HG02981 (cell line): Measurements from ENCODE around the gene RASSF8.
A peak's percentile ranks its signal among the peaks of the same experiment; 100 is the strongest.

Source experiments
- ATAC-seq: cut with Tn5 transposase; IDR thresholded peaks from one replicate; pipeline ENCODE4 v1.9.1; 2021; ENCODE audit warnings: mild to moderate bottlenecking, moderate library complexity; ENCODE audit not compliant: unreplicated experiment

The RASSF8 gene, protein sequence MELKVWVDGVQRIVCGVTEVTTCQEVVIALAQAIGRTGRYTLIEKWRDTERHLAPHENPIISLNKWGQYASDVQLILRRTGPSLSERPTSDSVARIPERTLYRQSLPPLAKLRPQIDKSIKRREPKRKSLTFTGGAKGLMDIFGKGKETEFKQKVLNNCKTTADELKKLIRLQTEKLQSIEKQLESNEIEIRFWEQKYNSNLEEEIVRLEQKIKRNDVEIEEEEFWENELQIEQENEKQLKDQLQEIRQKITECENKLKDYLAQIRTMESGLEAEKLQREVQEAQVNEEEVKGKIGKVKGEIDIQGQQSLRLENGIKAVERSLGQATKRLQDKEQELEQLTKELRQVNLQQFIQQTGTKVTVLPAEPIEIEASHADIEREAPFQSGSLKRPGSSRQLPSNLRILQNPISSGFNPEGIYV

DNA sequence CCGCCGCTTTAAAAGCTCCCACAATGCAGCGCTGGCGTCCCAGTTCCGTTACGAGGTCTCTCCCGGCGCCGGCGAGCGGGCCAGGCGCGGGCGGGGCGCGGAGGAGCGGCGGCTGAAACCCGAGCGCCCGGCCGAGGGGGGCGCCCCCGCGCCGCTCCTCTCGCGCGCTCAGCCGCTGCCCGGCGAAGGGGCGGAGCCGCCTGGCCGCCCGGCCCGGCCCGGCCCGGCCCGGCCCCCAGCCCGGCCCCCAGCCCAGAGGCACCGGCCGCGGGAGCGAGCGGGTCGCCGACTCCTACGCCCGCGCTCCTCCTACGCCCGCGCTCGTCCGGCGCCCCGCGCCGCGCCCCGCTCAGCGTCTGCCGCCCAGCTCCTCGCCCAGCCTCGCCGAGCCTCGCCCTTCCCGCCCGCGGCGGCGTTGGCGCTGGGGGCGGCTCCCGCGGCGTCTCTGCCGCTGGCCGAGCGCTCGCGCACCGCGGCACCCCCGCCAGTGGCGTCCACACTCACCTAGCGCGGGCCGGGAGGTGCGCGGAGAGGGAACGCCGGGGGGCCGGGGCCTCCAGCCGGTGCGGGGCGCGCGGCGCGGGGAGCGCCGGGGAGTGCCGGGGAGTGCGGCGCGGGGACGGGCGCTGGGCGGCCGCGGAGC is at the start of gene RASSF8:
RASSF8 (plus strand) TSS at position 255 of the 643 bp plus-strand sequence. CDS start 96,662 bp downstream, outside the sequence.
- ATAC-seq = peak; percentile 78

DNA sequence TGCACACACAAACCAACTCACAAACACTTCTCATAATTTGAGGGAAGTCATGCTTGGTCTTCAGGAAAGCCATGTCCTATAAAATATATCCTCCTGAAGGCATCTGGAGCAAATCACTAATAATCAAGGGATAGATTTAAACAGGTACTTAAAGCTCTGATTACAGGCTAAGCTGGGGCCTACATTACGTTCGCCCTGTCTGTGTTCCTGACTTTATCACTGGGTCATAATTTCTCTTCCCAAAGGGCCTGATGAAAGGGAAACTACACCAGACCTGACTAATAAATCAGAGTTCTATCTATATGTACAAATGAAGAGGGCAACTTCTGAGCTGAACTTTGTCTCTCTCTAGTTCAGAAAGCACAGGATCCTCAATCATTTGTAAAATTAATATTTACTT is 43.9 kb upstream of the RASSF8 start:
- no peak for ATAC-seq

DNA sequence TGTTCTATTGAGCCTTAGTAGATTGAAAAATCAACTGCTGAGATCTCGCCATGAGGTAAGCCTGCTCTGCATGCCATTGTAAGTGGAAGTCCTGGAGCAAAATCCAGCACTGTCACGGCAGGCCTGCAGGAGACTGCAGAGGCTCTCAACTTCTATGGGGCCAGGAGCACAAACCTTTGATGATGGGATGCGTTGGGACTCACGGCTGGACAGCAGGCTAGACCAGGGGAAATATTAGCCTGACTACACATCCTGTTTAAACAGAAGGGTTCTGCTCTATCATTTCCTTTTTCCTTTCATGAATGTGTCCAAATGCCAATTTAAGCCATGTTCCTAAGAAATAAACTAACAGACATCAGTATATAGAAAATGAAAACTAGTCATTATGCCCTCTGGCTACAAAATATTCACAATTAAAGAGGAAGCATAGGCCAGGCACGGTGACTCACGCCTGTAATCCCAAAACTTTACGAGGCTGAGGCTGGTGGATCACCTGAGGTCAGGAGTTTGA is 33.9 kb upstream of the RASSF8 start:
- no peak for ATAC-seq

DNA sequence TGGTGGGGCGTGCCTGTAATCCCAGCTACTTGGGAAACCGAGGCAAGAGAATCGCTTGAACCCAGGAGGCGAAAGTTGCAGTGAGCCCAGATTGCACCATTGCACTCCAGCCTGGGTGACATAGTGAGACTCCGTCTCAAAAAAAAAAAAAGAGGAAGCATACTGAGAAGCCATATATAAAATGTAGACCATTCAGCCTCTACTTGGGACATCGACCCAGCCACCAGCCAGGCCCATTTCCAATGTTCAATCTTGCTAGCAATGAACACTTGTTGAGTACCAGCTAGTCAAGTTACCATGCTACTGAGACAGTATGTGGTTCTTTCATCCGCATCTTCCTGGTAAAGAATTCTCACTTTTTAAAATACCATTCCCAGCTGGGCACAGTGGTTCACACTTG is 33.4 kb upstream of the RASSF8 start:
- ATAC-seq = no peak

DNA sequence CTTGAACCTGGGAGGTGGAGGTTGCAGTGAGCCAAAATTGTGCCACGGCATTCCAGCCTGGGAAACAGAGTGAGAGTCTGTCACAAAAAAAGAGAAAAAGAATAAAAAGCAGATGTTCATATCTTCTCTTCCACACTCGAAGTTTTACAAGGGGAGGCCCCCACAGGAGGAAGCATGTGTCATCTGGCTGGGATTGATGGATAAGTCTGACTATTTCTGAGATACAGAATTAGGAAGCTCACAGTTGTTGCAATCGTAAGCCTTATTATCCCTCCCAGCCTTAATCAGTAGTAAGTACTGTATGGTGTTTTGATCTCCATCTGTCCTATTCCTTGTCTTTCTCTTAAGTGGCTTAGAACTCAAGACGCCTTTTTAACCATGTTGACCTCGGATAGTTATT is 31.9 kb upstream of the RASSF8 start:
- ATAC-seq = no peak

DNA sequence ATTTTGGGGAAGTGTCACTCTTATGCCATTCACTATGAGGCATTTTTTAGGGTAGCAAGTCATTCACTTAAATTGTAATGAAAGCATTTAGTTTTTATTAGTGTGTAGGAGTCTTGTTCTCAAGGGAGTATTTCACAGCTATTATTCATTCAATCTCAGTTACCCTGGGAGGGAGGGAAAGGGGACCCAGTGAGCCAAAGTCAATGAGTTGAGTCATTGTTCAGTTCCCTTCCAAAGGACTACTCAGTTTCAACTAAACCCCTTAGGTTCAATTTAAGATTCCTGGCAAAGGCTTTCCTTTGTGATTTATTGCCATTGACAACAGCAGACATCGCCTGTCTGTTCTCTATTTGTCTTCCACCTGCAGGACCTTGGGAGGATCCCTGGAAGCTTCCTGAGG is 29.3 kb upstream of the RASSF8 start:
- ATAC-seq = no peak

DNA sequence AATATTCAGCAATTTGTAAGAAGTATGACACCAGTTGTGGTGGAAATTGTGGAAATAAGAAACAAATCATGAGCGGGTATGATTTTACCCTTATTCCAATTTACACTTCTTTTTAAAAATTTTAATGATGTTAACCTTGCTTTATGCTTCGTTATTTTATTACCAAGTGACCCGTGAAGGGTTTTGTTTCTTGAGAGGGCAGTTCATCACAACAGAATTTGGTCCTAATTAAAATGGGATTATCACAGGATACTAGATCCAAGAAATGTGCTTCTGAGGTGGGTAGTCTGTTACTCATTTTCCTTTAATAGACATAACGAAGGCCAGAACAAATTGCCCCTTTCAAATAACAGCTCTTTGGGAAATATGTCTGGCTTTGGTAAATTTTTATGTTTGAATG is 25.5 kb upstream of the RASSF8 start:
- no peak for ATAC-seq

DNA sequence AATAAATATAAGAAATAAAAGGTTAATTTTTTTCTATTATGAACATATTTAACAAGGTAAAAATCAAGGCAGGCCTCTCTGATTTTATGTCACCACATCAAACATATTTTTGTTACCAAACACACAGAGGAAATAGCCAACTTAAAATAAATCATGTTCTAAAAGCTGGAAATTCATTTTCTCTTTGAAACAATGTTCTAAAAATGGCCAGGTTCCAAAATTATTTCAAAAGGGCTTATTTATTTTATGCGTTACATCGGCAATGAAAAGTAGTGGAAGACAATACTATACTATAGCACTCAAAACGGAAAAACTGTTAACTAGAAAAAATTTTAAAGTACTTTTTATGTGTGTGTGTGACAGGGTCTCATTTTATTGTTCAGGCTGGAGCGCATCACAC is 24.0 kb upstream of the RASSF8 start:
- ATAC-seq = no peak

DNA sequence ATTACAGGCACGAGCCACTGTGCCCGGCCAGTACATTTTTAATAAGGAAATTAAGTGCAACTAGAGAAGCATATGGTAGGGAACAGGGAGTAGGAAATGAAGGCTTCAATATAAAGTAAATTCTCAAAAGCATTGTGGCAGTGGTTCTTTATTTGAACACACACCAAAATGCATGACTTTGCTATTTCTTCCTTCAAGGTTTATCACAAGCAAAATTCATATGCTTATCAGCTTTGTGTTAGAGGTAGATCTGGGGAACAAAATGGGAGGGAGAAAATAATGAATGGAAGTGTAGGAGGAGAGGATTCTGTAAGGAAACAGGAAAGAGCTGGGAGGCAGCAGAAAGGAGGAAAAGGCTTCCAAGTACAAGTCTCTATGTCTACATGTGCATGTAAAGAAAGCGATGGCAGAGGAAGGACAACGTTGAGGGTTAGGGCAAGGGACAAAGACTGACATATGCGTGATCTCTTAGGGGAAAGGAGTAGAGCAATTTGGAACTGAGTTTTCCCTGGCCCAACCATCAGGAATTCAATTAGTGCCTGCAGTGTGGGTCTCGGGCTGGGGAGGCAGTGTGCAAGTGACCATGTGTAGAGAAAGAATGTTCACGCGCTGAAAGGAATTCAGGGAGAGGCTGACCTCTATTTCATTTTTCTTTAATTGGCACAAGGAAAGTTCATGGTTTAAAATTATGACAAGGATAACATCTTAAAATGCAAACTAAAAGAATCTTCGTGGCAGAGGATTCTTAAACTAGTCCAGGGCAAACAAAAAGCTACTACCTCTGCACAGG is 22.9 kb upstream of the RASSF8 start:
- no peak for ATAC-seq

DNA sequence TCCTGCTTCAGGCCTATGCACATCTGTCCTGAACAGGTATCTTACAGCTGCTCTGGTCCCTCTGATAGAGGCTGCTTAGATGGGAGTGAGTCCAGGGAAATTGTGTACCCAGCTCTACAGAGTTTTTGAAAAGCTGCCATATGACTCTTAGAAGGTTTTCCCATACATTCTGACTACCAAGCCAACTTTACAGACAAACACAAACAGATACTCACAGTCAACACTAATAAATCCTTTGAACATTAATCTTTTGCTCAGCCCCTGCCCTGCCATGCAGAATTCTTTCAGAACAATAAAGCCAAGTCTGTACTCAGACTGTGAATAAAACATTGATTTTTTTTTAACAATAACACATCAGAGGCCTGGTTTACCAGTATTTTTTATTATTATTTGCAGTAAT is 21.4 kb upstream of the RASSF8 start:
- ATAC-seq = no peak

DNA sequence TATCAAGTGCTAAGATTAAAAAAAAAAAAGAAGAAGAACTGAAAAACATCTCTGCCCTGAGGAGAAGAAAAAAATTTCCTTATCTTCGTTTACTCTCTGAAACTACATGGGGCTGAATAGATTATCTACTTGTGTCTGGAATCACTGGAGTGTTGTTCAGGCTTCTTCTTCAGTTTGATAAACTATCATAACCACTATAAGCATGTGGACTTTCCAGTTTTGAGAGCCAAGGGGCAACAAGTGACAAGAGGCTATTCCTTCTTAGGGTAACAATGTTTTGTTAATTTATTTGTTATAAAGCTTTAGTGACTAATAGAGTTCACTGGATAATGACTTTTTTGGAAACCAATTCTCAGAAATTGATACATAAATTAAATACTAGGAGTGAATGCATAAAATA is 19.9 kb upstream of the RASSF8 start:
- ATAC-seq = no peak

DNA sequence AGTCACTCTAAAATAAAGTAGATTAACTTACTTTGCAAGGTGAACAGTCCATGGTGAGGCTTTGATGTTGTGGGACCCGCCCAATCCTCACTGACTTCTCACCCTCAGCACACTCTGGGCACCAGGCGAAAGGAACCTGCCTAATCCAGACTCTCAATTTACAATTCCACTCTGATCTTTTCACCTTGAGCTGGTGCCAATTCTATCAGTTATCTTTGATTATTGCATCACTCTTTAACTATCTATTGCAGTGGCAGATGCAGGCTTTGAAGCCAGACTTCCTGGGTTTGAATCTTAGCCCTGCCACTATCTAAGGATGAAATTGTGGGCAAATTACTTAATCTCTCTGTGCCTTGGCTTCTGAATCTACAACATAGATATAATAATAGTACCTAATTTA is 18.9 kb upstream of the RASSF8 start:
- ATAC-seq = no peak

DNA sequence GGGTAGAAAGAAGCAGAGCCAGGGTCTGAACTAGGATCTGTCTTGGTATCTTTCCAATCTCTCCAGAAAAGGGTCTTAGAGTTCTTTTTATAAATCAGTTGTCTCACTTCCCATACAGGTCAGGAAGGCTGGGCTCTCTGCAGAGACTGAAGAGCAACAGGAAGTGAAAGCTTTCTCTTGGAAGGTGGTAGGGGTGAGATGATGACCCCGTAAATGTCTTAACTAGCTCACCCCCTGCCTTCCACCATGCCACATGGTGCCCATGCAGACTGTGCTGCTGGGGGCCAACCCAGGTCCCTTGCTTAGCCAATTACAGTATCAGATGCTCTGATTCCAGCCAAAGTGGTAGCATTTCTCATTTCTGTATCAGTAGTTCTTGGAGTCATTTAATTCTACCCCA is 17.6 kb upstream of the RASSF8 start:
- ATAC-seq = no peak

DNA sequence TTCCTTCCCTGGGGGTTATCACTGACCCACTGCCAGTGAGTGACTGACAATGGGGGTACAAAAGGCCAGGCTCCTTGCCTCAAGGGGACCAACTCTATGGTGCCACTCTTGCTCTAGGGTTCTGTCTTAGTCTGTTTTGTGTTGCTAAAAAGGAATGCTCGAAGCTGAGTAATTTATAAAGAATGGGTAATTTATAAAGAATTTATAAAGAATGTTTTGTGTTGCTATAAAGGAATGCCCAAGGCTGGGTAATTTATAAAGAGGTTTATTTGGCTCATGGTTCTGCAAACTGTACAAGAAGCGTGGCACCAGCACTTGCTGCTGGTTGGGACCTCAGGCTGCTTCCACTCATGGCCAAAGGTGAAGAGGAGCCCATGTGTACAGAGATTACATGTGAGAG is 15.8 kb upstream of the RASSF8 start:
- ATAC-seq = no peak

DNA sequence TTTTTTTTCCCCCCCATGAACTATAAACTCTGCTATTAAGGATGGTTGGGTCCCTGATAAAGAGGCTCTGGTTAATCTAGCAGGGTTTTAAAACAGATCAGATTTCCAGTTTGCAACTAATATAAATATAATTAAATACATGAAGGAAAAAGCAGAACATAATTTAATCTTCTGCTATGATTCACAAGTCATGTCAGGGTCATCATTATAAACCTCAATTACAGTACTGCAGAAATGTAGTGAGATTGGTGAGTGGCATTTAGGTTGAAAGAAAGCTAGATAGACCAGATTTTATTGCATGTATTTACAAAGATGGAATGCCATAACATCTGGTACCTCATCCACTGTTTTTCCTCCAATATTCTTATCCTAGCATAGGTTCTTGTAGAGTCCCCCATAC is 14.5 kb upstream of the RASSF8 start:
- no peak for ATAC-seq

DNA sequence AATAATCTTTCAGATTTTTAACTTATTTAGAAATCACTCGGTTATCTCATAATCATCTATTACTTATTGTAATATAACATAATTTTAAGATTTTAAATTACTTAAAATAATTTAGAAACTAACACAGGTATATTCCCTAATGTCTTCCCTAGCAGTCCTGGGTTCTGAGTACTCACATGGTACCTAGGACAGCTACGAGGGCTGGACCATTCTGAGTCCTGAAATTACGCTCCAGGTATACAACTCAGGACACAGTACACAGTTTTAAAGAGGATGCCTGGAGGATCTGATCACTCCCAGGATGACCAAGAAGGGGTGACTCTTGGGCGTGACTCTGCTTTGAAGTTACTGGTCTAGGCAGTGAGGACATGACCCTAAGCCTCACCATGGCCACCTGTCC is 9.1 kb upstream of the RASSF8 start:
- no peak for ATAC-seq

DNA sequence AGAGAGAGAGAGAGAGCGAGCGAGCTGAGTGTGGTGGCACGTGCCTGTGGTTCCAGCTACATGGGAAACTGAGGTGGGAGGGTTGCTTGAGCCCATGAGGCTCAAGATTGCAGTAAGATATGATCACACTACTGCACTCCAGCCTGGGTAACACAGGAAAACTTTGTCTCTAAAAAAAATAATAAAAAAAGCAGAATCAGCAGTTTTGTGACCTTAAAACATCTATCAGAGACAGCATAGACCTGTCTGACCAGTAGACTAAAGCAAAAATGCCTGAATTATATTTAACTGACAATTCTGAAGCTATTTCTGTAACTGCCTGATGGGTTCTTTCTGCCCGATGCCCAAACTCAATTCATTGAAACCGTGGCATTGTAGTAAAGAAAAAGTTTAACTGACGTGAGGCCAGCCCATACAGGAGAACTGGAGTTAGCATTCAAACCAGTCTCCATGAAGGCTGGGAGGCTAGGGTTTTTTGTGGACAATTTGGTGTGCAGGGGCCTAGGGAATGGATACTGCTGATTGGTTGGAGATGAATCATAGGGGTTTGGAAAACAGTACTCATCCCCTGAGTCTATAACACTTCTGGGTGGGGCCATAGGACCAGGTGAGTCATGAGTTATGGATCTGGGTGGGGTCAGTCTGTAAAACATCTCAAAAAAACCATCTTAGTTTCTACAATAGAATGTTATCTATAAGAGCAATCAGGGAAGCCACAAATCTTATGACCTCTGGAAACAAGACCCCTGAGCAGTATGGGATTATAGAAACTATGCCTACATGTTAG is 8.0 kb upstream of the RASSF8 start:
- no peak for ATAC-seq

DNA sequence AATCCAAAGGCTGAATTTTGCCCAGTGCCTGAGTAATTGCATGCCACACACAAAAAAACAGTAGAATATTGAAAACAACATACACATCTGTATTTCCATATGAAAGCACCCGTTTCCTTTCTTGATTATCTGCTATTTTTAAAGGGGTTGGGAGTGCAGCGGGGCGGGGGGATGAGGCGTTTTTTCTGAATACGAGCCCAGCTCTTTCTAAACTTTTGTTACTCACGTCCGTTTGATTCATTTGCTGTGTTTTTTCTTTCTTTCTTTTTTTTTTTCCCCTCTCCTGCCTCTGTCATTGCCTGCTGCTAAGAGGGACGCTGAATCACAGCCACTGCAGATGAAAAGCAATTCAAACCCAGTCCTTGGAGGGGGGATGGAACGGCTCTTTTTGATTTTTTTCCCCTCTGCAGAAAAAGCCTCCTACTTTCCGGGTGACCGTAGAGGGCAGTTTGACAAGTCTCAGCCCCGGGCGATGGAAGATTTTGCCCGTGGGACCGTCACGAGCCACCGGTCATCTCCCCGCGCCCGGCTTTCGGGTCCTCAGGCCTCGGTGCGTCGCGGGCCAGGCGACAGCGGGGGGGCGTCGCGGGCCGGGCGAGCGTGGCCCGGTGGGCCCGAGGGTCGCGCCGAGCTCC is 572 bp upstream of the RASSF8 start:
- peak; percentile 7 for ATAC-seq

DNA sequence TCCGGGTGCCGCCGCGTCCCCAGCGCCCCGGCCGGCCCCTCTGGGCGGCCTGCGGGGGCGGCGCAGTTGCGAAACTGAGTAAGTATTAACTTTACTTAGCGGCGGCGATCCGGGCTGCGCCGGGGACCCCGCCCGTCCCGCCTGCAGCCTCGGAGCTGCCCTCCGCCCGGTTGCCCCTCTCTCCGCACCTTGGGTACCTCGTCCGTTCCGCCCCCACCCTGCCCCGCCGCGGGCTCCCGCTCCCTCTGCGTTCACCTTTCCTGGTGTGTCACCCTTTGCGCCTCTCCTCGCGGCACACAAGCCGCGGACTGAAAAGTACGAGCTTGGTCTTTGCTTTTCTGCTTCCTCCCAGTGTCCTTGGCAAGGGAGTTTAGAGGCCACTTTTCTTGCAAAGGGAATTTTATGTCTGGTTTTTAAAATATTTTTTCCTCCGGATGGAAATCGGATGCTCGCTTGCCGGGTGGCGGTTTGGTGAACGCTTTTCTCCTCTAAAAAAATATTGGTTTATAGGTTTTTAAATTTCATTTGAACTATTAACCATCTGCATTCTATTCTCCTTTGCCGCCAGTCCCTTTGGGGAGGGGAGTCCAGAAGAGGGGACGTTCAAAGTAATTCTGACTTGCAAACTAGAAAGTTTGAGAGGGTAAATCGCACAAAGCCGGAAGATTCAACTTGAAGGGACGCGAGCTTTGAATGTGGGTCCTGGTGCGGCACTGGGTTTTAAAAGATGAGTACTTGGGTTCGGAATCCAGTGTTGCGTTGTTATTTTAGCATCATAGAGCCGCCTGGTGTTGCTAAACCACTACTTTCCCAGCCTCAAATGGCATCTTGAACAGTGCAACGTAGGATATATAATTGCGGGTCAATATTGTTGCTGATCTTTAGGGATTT is 834 bp downstream of the RASSF8 start:
- peak; percentile 16 for ATAC-seq
